CD4-positive, alpha-beta T cell treated with Interleukin-12 subunit alpha and Interleukin-12 subunit beta, for 1 hour (primary cell): Measurements from ENCODE around the gene PICK1.
"Not testable (repeated sequence)": the region's sequence is repeated elsewhere in the genome, so short reads cannot be mapped to it uniquely, and the experiment has no call there.

Experiments used
- DNase-seq: peaks from one replicate; pipeline ENCODE4 v3.0.0-alpha.2; 2020

The PICK1 gene

GRCh38 chr22:38097557-38098409, 40.6 kb downstream of the PICK1 start:
- DNase-seq: no peak

- DNase-seq: no peak
Measured at GRCh38 chr22:38098410-38099249, 41.4 kb downstream of the PICK1 start.

GRCh38 chr22:38103641-38104040, 46.4 kb downstream of the PICK1 start:
- no peak for DNase-seq

GRCh38 chr22:38104084-38104483, 46.9 kb downstream of the PICK1 start:
- no peak for DNase-seq

- DNase-seq: no peak
Measured at GRCh38 chr22:38106814-38107578, 49.8 kb downstream of the PICK1 start.

GRCh38 chr22:38107692-38108515, 50.7 kb downstream of the PICK1 start:
- no peak for DNase-seq

- no peak for DNase-seq
Measured at GRCh38 chr22:38108561-38109319, 51.5 kb downstream of the PICK1 start.

GRCh38 chr22:38109371-38110001, 52.3 kb downstream of the PICK1 start:
- DNase-seq: peak; percentile 25

GRCh38 chr22:38110008-38110862, 53.0 kb downstream of the PICK1 start, which contains the start of gene BAIAP2L2:
TSS of gene BAIAP2L2 (minus strand) at chr22:38110684. CDS start at chr22:38110525, 159 bp downstream.
- DNase-seq: no peak

- no peak for DNase-seq
Measured at GRCh38 chr22:38110863-38111852, 54.0 kb downstream of the PICK1 start.

- DNase-seq: no peak
Measured at GRCh38 chr22:38111925-38112355, 54.7 kb downstream of the PICK1 start.

GRCh38 chr22:38112381-38112780, 55.2 kb downstream of the PICK1 start:
- DNase-seq: no peak

GRCh38 chr22:38114484-38115398, 57.5 kb downstream of the PICK1 start:
- DNase-seq: peak; percentile 79

- DNase-seq: no peak
Measured at GRCh38 chr22:38115423-38116205, 58.4 kb downstream of the PICK1 start.

GRCh38 chr22:38117556-38117955, 60.4 kb downstream of the PICK1 start:
- DNase-seq: not testable (repeated sequence)

- no peak for DNase-seq
Measured at GRCh38 chr22:38118182-38118581, 61.0 kb downstream of the PICK1 start.
